NCI-H1105 (cell line): ENCODE results near the gene SLC28A2.
A peak's percentile ranks its signal among the peaks of the same experiment; 100 is the strongest.
"Not testable (repeated sequence)": the region's sequence is repeated elsewhere in the genome, so short reads cannot be mapped to it uniquely, and the experiment has no call there.

Experiments
- DNase-seq: peaks from one replicate; lab custom pipeline; 2025; lab: John Stamatoyannopoulos, UW

The SLC28A2 gene

GRCh38 chr15:45251888-45252287 lies at the start of gene SLC28A2:
Gene SLC28A2, plus strand, starts transcription at chr15:45252234. Its CDS starts 982 bp downstream, at chr15:45253216.
- no peak for DNase-seq

GRCh38 chr15:45203182-45203581 lies 48.9 kb upstream of the SLC28A2 start:
- no peak for DNase-seq

GRCh38 chr15:45205192-45205591 lies 46.8 kb upstream of the SLC28A2 start:
- peak; percentile 42 for DNase-seq

GRCh38 chr15:45212493-45212892 lies 39.5 kb upstream of the SLC28A2 start:
- DNase-seq = no peak

- no peak for DNase-seq
Observed at GRCh38 chr15:45221053-45221599, 30.9 kb upstream of the SLC28A2 start.

GRCh38 chr15:45221967-45222366 lies 30.1 kb upstream of the SLC28A2 start:
- DNase-seq = no peak

GRCh38 chr15:45224621-45225217 lies 27.3 kb upstream of the SLC28A2 start:
- DNase-seq = no peak

GRCh38 chr15:45225506-45226273 lies 26.3 kb upstream of the SLC28A2 start:
- no peak for DNase-seq

- DNase-seq = no peak
Observed at GRCh38 chr15:45228931-45229330, 23.1 kb upstream of the SLC28A2 start.

GRCh38 chr15:45230245-45230965 lies 21.6 kb upstream of the SLC28A2 start:
- no peak for DNase-seq

- no peak for DNase-seq
Observed at GRCh38 chr15:45231132-45231531, 20.9 kb upstream of the SLC28A2 start.

- DNase-seq = no peak
Observed at GRCh38 chr15:45231864-45232562, 20.0 kb upstream of the SLC28A2 start.

GRCh38 chr15:45234562-45235235 lies 17.3 kb upstream of the SLC28A2 start:
- DNase-seq = no peak

GRCh38 chr15:45236806-45237205 lies 15.2 kb upstream of the SLC28A2 start:
- DNase-seq = not testable (repeated sequence)

- no peak for DNase-seq
Observed at GRCh38 chr15:45242289-45242688, 9.7 kb upstream of the SLC28A2 start.

GRCh38 chr15:45249125-45249780 lies 2.8 kb upstream of the SLC28A2 start:
- no peak for DNase-seq

- DNase-seq = no peak
Observed at GRCh38 chr15:45253330-45253729, 1.3 kb downstream of the SLC28A2 start.

GRCh38 chr15:45254405-45254804 lies 2.4 kb downstream of the SLC28A2 start:
- DNase-seq = no peak

GRCh38 chr15:45254824-45255223 lies 2.8 kb downstream of the SLC28A2 start:
- not testable (repeated sequence) for DNase-seq

- DNase-seq = no peak
Observed at GRCh38 chr15:45259796-45260195, 7.8 kb downstream of the SLC28A2 start.

GRCh38 chr15:45262906-45263461 lies 10.9 kb downstream of the SLC28A2 start:
- no peak for DNase-seq
